Keratinocyte (primary cell): ENCODE data around the gene MTHFR. TPM values are rescaled to one million over a fixed set of nuclear protein-coding genes. Genes with fewer than 3 reads are reported as not detected.

Source experiments
- DNase-seq: peaks from one replicate; pipeline ENCODE4 v3.0.0-alpha.2; 2011; ENCODE audit warnings: low read depth, missing footprints, low spot score
- FAIRE-seq: peaks from 2 replicates; lab custom pipeline; 2011; peaks lifted over from hg19 to GRCh38; lab: Jason Lieb, UNC
- H2AFZ ChIP-seq: 2 replicates; pipeline ENCODE4 v1.6.0; 2012; ENCODE audit warnings: low read length, control low read depth, inconsistent platforms; ENCODE audit not compliant: control insufficient read depth
- H3K27ac ChIP-seq: 2 replicates; pipeline ENCODE4 v1.5.1; 2011; ENCODE audit warnings: low read length; ENCODE audit not compliant: control insufficient read depth, insufficient read depth
- H3K27me3 ChIP-seq: 3 replicates; pipeline ENCODE4 v1.6.0; 2011; ENCODE audit warnings: low read length; ENCODE audit not compliant: control insufficient read depth, insufficient read depth; ENCODE audit errors: extremely low read depth
- H3K36me3 ChIP-seq, 2 experiments: 2 replicates in 1 of 2; 3 replicates in 1 of 2; pipeline ENCODE4 v1.5.1; 2011; ENCODE audit warnings: low read length in 2 of 2, mild to moderate bottlenecking in 1 of 2; ENCODE audit not compliant: control insufficient read depth in 2 of 2, insufficient read depth in 2 of 2; ENCODE audit errors: extremely low read depth in 1 of 2
- H3K4me1 ChIP-seq: 3 replicates; pipeline ENCODE4 v1.5.1; 2011; ENCODE audit warnings: low read length; ENCODE audit not compliant: control insufficient read depth, insufficient read depth; ENCODE audit errors: extremely low read depth
- H3K4me2 ChIP-seq: 3 replicates; pipeline ENCODE4 v1.6.0; 2011; ENCODE audit warnings: low read depth, low read length; ENCODE audit not compliant: control insufficient read depth, insufficient read depth; ENCODE audit errors: extremely low read depth
- H3K4me3 ChIP-seq, 3 experiments: fragments of 200-600 bp in 1 of 3; sonication (generic) in 1 of 3; 2 replicates in 2 of 3; 3 replicates in 1 of 3; pipeline ENCODE4 v1.5.1; 2011 to 2016; ENCODE audit warnings: low read length in 3 of 3, mild to moderate bottlenecking in 3 of 3, control low read depth in 2 of 3, inconsistent platforms in 1 of 3, low read depth in 1 of 3, mixed read lengths in 1 of 3, mixed run types in 1 of 3, moderate library complexity in 1 of 3; ENCODE audit not compliant: control insufficient read depth in 2 of 3, insufficient read depth in 2 of 3; ENCODE audit errors: extremely low read depth in 1 of 3
- H3K79me2 ChIP-seq: 2 replicates; pipeline ENCODE4 v1.6.0; 2012; ENCODE audit warnings: low read length; ENCODE audit not compliant: control insufficient read depth, insufficient read depth
- H3K9ac ChIP-seq: 3 replicates; pipeline ENCODE4 v1.6.0; 2011; ENCODE audit warnings: low read length; ENCODE audit not compliant: control insufficient read depth, insufficient read depth; ENCODE audit errors: extremely low read depth
- H3K9me1 ChIP-seq: 3 replicates; pipeline ENCODE4 v1.6.0; 2011; ENCODE audit warnings: low read length; ENCODE audit not compliant: control insufficient read depth, insufficient read depth; ENCODE audit errors: extremely low read depth
- H3K9me3 ChIP-seq: 2 replicates; pipeline ENCODE4 v1.5.1; 2012; ENCODE audit warnings: low read depth, low read length; ENCODE audit not compliant: control insufficient read depth
- H4K20me1 ChIP-seq: 3 replicates; pipeline ENCODE4 v1.6.0; 2011; ENCODE audit warnings: low read length; ENCODE audit not compliant: control insufficient read depth, insufficient read depth; ENCODE audit errors: extremely low read depth
- CTCF ChIP-seq, 3 experiments: IDR thresholded peaks in 1 of 3; conservative IDR thresholded peaks in 1 of 3; optimal IDR thresholded peaks in 1 of 3; 2 replicates in 2 of 3; 3 replicates in 1 of 3; pipeline versions ENCODE3 to v1.5.1; 2011; ENCODE audit warnings: low read length in 3 of 3, mild to moderate bottlenecking in 3 of 3, moderate library complexity in 2 of 3, control low read depth in 1 of 3, inconsistent platforms in 1 of 3; ENCODE audit not compliant: insufficient read depth in 2 of 3; ENCODE audit errors: extremely low read depth in 1 of 3
- EZH2 ChIP-seq: IDR thresholded peaks from one replicate; pipeline ENCODE4 v1.6.1; 2012; ENCODE audit warnings: inconsistent platforms, mild to moderate bottlenecking, low read length, moderate library complexity
- dilution Hi-C: fragments of 300-500 bp; cut with MboI; formaldehyde crosslinking; loops from one replicate; pipeline ENCODE4 v1.7.0; 2020; ENCODE audit warnings: low sequenced_read_pairs; ENCODE audit not compliant: extremely low pct_ligation_motif_present
- polyA plus RNA-seq, 5 experiments: library from polyadenylated mRNA; depleted of rRNA in 3 of 5; stranded (reverse) in 3 of 5; stranded (forward) in 1 of 5; unstranded in 1 of 5; fragments of >200 nt; gene quantifications; 1 replicate in 1 of 5; 2 replicates in 3 of 5; 3 replicates in 1 of 5; pipeline versions ENCODE4 v1.2.1 to v1.2.3, GENCODE V29; 2011 to 2012; ENCODE audit warnings: missing spikeins in 2 of 5, low read depth in 1 of 5, low replicate concordance in 1 of 5

The MTHFR gene
- polyA plus RNA-seq, 1 donor (not counting 4 experiments of a cell fraction or from before 2014, with no cell fraction given) = 5.2 TPM

GRCh38 chr1:11823366-11824137 is 17.8 kb upstream of the MTHFR start:
- H3K9me3 ChIP-seq = no peaks in the 10 kb centered on the region
- no peaks in the 10 kb centered on the region for H3K79me2 ChIP-seq
- peaks cover 7% of the 10 kb centered on the region for H3K4me1 ChIP-seq
- H3K9me1 ChIP-seq = no peaks in the 10 kb centered on the region
- dilution Hi-C loops = no loop called here
- H3K4me3 ChIP-seq = no peak overlapping the region
- DNase-seq (no peak), FAIRE-seq (peak; percentile 9)
- H3K36me3 ChIP-seq = peaks cover 37 to 40% of the 10 kb centered on the region in 2 experiments
- no peak overlapping the region for H3K4me2 ChIP-seq
- no peaks in the 10 kb centered on the region for H4K20me1 ChIP-seq
- H3K9ac ChIP-seq = no peak overlapping the region
- H2AFZ ChIP-seq = no peak overlapping the region
- no peaks in the 10 kb centered on the region for H3K27me3 ChIP-seq
- no peak overlapping the region for H3K27ac ChIP-seq
- TF ChIP-seq CTCF (optimal IDR thresholded peaks at IDR 0.05 in 1 of 3, IDR thresholded peaks at IDR 0.05 in 1 of 3, conservative IDR thresholded peaks at IDR 0.05 in 1 of 3; ENCODE audit: extremely low read depth in 1 of 3, insufficient read depth in 2 of 3, low read length in 3 of 3) = no peak
- no peak for TF ChIP-seq EZH2

GRCh38 chr1:11822091-11822490 is 16.3 kb upstream of the MTHFR start:
- Histone ChIP-seq H3K4me2 (no peak overlapping the region), H4K20me1 (no peaks in the 10 kb centered on the region), H3K4me3 (no peak overlapping the region), H3K36me3 (peaks cover 30 to 35% of the 10 kb centered on the region in 2 experiments), H3K9me1 (no peaks in the 10 kb centered on the region), H3K27ac (no peak overlapping the region), H3K9ac (no peak overlapping the region), H2AFZ (no peak overlapping the region), H3K79me2 (no peaks in the 10 kb centered on the region), H3K27me3 (no peaks in the 10 kb centered on the region), H3K4me1 (peaks cover 7% of the 10 kb centered on the region), H3K9me3 (no peaks in the 10 kb centered on the region)
- dilution Hi-C loops = no loop called here
- DNase-seq (no peak), FAIRE-seq (no peak)
- TF ChIP-seq EZH2 (no peak), CTCF (optimal IDR thresholded peaks at IDR 0.05 in 1 of 3, IDR thresholded peaks at IDR 0.05 in 1 of 3, conservative IDR thresholded peaks at IDR 0.05 in 1 of 3; ENCODE audit: extremely low read depth in 1 of 3, insufficient read depth in 2 of 3, low read length in 3 of 3) (no peak)
